Ectodermal cell (in vitro differentiated cells): Measurements from ENCODE around the gene TCF7L2.

Experiments
- H3K27ac ChIP-seq: 2 replicates; pipeline ENCODE4 v1.7.0; 2013; ENCODE audit warnings: mild to moderate bottlenecking, low read depth, low read length; ENCODE audit not compliant: insufficient read depth, poor library complexity, severe bottlenecking
- H3K27me3 ChIP-seq: 2 replicates; pipeline ENCODE4 v1.7.0; 2013; ENCODE audit warnings: mild to moderate bottlenecking, low read length; ENCODE audit not compliant: insufficient read depth, control insufficient read depth, poor library complexity, severe bottlenecking
- H3K36me3 ChIP-seq: one replicate; pipeline ENCODE4 v1.7.0; 2013; ENCODE audit warnings: low read length; ENCODE audit not compliant: control insufficient read depth, insufficient read depth
- H3K4me1 ChIP-seq: one replicate; pipeline ENCODE4 v1.7.0; 2013; ENCODE audit warnings: low read length; ENCODE audit not compliant: control insufficient read depth, insufficient read depth
- H3K4me3 ChIP-seq: 2 replicates; pipeline ENCODE4 v1.7.0; 2013; ENCODE audit warnings: low read depth, low read length, control low read depth; ENCODE audit not compliant: insufficient read depth
- H3K9me3 ChIP-seq: 2 replicates; pipeline ENCODE4 v1.7.0; 2013; ENCODE audit warnings: mild to moderate bottlenecking, low read length, moderate library complexity; ENCODE audit not compliant: control insufficient read depth
- WGBS, 2 experiments: methylation state at CpG; one replicate each; pipeline ENCODE4 v1.1.7; 2013; ENCODE audit warnings: missing lambda C conversion rate in 2 of 2; 5-methylcytosine and 5-hydroxymethylcytosine counted together

The TCF7L2 gene

GRCh38 chr10:113020838-113021237 lies 70.8 kb downstream of the TCF7L2 start:
- no peak overlapping the region for H3K27ac ChIP-seq
- H3K4me1 ChIP-seq: peaks cover 26% of the 10 kb centered on the region
- no peaks in the 10 kb centered on the region for H3K9me3 ChIP-seq
- H3K36me3 ChIP-seq: no peaks in the 10 kb centered on the region
- peaks cover under 1% of the 10 kb centered on the region for H3K27me3 ChIP-seq
- no peak overlapping the region for H3K4me3 ChIP-seq
- WGBS, 2 experiments: 91 to 92% methylated on average over 7 of the region's 7 CpGs

GRCh38 chr10:113021268-113022040 lies 71.4 kb downstream of the TCF7L2 start:
- Histone ChIP-seq H3K27me3 (peaks cover 7% of the 10 kb centered on the region), H3K27ac (no peak overlapping the region), H3K9me3 (no peaks in the 10 kb centered on the region), H3K4me1 (peaks cover 29% of the 10 kb centered on the region), H3K36me3 (no peaks in the 10 kb centered on the region), H3K4me3 (no peak overlapping the region)
- WGBS, 2 experiments: 92 to 95% methylated on average over 9 of the region's 9 CpGs

- no peak overlapping the region for H3K4me3 ChIP-seq
- H3K27ac ChIP-seq: no peak overlapping the region
- H3K4me1 ChIP-seq: peaks cover 37% of the 10 kb centered on the region
- 89 to 96% methylated on average over 6 to 7 of the region's 7 CpGs for WGBS, 2 experiments
- H3K9me3 ChIP-seq: no peaks in the 10 kb centered on the region
- H3K27me3 ChIP-seq: peaks cover 15% of the 10 kb centered on the region
- H3K36me3 ChIP-seq: no peaks in the 10 kb centered on the region
Observed at GRCh38 chr10:113022265-113022664, 72.2 kb downstream of the TCF7L2 start.

- 93 to 98% methylated on average over 6 of the region's 6 CpGs for WGBS, 2 experiments
- Histone ChIP-seq H3K4me1 (peaks cover 44% of the 10 kb centered on the region), H3K9me3 (no peaks in the 10 kb centered on the region), H3K4me3 (no peak overlapping the region), H3K27ac (no peak overlapping the region), H3K36me3 (no peaks in the 10 kb centered on the region), H3K27me3 (peaks cover 15% of the 10 kb centered on the region)
Observed at GRCh38 chr10:113023017-113023416, 73.0 kb downstream of the TCF7L2 start.

GRCh38 chr10:113024930-113025329 lies 74.9 kb downstream of the TCF7L2 start:
- H3K36me3 ChIP-seq: no peaks in the 10 kb centered on the region
- no peak overlapping the region for H3K27ac ChIP-seq
- WGBS, 2 experiments: 87 to 96% methylated on average over 6 of the region's 6 CpGs
- no peaks in the 10 kb centered on the region for H3K9me3 ChIP-seq
- H3K27me3 ChIP-seq: peaks cover 24% of the 10 kb centered on the region
- no peak overlapping the region for H3K4me3 ChIP-seq
- H3K4me1 ChIP-seq: peaks cover 40% of the 10 kb centered on the region

- Histone ChIP-seq H3K9me3 (no peaks in the 10 kb centered on the region), H3K4me1 (peaks cover 38% of the 10 kb centered on the region), H3K27ac (no peak overlapping the region), H3K27me3 (peaks cover 24% of the 10 kb centered on the region), H3K36me3 (no peaks in the 10 kb centered on the region), H3K4me3 (no peak overlapping the region)
- 91 to 94% methylated on average over 6 of the region's 6 CpGs for WGBS, 2 experiments
Observed at GRCh38 chr10:113025487-113025886, 75.4 kb downstream of the TCF7L2 start.

- WGBS, 2 experiments: 84 to 85% methylated on average over 4 of the region's 4 CpGs
Observed at GRCh38 chr10:113026679-113027078, 76.6 kb downstream of the TCF7L2 start.

GRCh38 chr10:113027230-113027573 lies 77.2 kb downstream of the TCF7L2 start:
- Histone ChIP-seq H3K36me3 (no peaks in the 10 kb centered on the region), H3K4me3 (no peak overlapping the region), H3K27me3 (peaks cover 24% of the 10 kb centered on the region), H3K4me1 (peaks cover 37% of the 10 kb centered on the region), H3K9me3 (no peaks in the 10 kb centered on the region), H3K27ac (no peak overlapping the region)
- WGBS, 2 experiments: 32 to 36% methylated on average over 2 of the region's 2 CpGs

More at GRCh38 chr10:113026679-113027078, 76.6 kb downstream of the TCF7L2 start:
- H3K4me3 ChIP-seq: no peak overlapping the region
- no peaks in the 10 kb centered on the region for H3K9me3 ChIP-seq
- H3K36me3 ChIP-seq: no peaks in the 10 kb centered on the region
- H3K4me1 ChIP-seq: peaks cover 34% of the 10 kb centered on the region
- H3K27me3 ChIP-seq: peaks cover 24% of the 10 kb centered on the region
- H3K27ac ChIP-seq: no peak overlapping the region

GRCh38 chr10:113027574-113028455 lies 77.8 kb downstream of the TCF7L2 start:
- H3K36me3 ChIP-seq: no peaks in the 10 kb centered on the region
- H3K27ac ChIP-seq: peak overlapping the region; percentile 84
- H3K9me3 ChIP-seq: no peaks in the 10 kb centered on the region
- WGBS, 2 experiments: 19 to 20% methylated on average over 15 of the region's 15 CpGs
- peaks cover 24% of the 10 kb centered on the region for H3K27me3 ChIP-seq
- H3K4me1 ChIP-seq: peaks cover 37% of the 10 kb centered on the region
- no peak overlapping the region for H3K4me3 ChIP-seq
